ENCODE data around the gene GUCA2B.

Gene GUCA2B

DNA sequence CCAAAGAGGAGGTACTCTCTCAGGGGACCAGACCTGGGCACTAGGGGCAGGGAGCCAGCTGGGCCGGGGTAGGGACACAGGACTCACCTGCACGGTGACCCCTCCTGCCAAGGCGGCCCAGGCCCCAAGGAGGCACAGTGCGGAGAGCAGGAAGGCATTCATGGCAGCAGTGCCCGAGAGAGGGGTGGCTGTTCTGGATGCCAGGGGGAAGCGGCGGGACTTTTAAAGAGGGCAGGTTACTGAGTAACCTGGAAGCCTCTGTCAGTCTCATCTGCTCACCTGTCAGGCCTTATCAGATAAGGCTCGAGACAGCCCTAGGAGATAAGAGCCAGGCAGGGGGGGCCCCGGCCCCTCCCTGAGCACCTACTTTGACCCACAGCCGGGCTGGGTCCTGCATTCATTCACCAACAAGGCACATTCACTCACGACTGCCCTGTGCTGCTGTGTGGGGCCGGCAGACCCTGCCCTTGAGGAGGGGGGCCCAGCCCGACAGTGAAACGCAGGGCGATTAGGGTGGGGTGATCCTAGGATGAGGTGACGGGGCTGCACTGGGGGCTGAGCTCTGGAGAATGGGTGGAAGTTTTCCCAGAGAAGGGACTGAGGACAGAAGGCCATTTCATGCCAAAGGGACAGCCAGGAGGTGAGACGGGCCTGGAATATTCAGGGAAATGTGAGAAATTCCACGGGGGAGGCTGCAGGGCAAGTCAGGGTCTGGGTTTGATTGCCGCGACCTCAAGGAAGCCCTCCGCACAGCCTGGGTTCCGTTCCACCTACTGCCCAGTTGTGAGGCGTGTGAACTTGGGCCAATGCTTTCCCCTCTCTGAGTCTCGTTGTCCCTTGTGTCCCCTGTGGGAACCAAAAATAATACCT, 11.6 kb downstream of the GUCA2B start, which contains the start of gene GUCA2A:
GUCA2A (minus strand) TSS at position 195 of the 870 bp plus-strand sequence; CDS start at position 162, 33 bp downstream.
- no peak within 1 kb of the TSS for H3K4me2 ChIP-seq (ENCODE audit: insufficient read depth, low read length, poor library complexity, severe bottlenecking)
- peak within 1 kb of the TSS; percentile 78 for H3K18ac ChIP-seq (ENCODE audit: low read length)
- H3K14ac ChIP-seq (ENCODE audit: low read length) = no peak within 1 kb of the TSS
- no peak within 1 kb of the TSS for H3K23ac ChIP-seq (ENCODE audit: low read depth, low read length, poor library complexity)
- no peak for DNase-seq (ENCODE audit: low spot score)
- H3K4me1 ChIP-seq (ENCODE audit: control insufficient read depth in 2 of 2, insufficient read depth in 1 of 2, low read depth in 1 of 2, low read length in 2 of 2) = no peaks in the 10 kb centered on the region
- peak within 1 kb of the TSS; percentile 1 for H2BK15ac ChIP-seq (ENCODE audit: low read length)
- H2AFZ ChIP-seq (ENCODE audit: low read length) = peak within 1 kb of the TSS; percentile 38
- H3K79me1 ChIP-seq (ENCODE audit: low read depth, low read length) = peaks cover 2% of the 10 kb centered on the region
- no peak within 1 kb of the TSS for H3K4ac ChIP-seq (ENCODE audit: low read length)
- peak within 1 kb of the TSS; percentile 80 for H2BK12ac ChIP-seq (ENCODE audit: low read length)
- no CpG with 5 or more reads among the region's 24 CpGs for WGBS, 2 donors (ENCODE audit: extremely low coverage in 2 of 2, insufficient read length in 2 of 2, insufficient replicate concordance in 1 of 2)
- H3K9me3 ChIP-seq (replicated peaks in 1 of 2; ENCODE audit: control insufficient read depth in 2 of 2, insufficient read depth in 1 of 2, low read depth in 1 of 2, low read length in 2 of 2) = peaks cover 0 to 2% of the 10 kb centered on the region in 2 donors
- no peak within 1 kb of the TSS for H3K4me3 ChIP-seq (ENCODE audit: low read length in 2 of 2)
- no peak within 1 kb of the TSS for H2BK5ac ChIP-seq (ENCODE audit: low read length)
- H4K8ac ChIP-seq (ENCODE audit: low read depth, low read length) = peak within 1 kb of the TSS; percentile 73
- H2AK5ac ChIP-seq (ENCODE audit: low read depth, low read length) = peak within 1 kb of the TSS; percentile 82
- no peak within 1 kb of the TSS for H2BK120ac ChIP-seq (ENCODE audit: low read depth, low read length)
- peaks cover 0 to 3% (median 0%) of the 10 kb centered on the region in 3 experiments for H3K27me3 ChIP-seq (ENCODE audit: control insufficient read depth in 3 of 3, insufficient read depth in 3 of 3, low read depth in 1 of 3, low read length in 3 of 3)
- no peak within 1 kb of the TSS for H3K9ac ChIP-seq (ENCODE audit: low read depth, low read length, poor library complexity)
- no peak within 1 kb of the TSS for H3K27ac ChIP-seq (replicated peaks; ENCODE audit: low read length)
- no peak within 1 kb of the TSS for H4K91ac ChIP-seq (ENCODE audit: low read depth, low read length, poor library complexity)
- peaks cover 0 to 3% of the 10 kb centered on the region in 2 donors for H3K36me3 ChIP-seq (replicated peaks in 1 of 2; ENCODE audit: control insufficient read depth in 2 of 2, insufficient read depth in 2 of 2, low read length in 2 of 2)

- no peak for DNase-seq (ENCODE audit: low spot score)
- H3K27ac ChIP-seq (replicated peaks; ENCODE audit: low read length) = no peak overlapping the region
- H3K18ac ChIP-seq (ENCODE audit: low read length) = peak overlapping the region; percentile 16
Measured at GRCh38 chr1:42165511-42166210, 12.5 kb downstream of the GUCA2B start.

GRCh38 chr1:42167611-42168390, 14.6 kb downstream of the GUCA2B start:
- Histone ChIP-seq H2AK5ac (ENCODE audit: low read depth, low read length) (peak overlapping the region; percentile 76), H2BK120ac (ENCODE audit: low read depth, low read length) (no peak overlapping the region), H3K4me1 (ENCODE audit: control insufficient read depth in 2 of 2, insufficient read depth in 1 of 2, low read depth in 1 of 2, low read length in 2 of 2) (peaks cover 3 to 5% of the 10 kb centered on the region in 2 donors), H2BK5ac (ENCODE audit: low read length) (no peak overlapping the region), H3K14ac (ENCODE audit: low read length) (peak overlapping the region; percentile 22), H3K79me1 (ENCODE audit: low read depth, low read length) (peaks cover 2% of the 10 kb centered on the region), H3K9me3 (replicated peaks in 1 of 2; ENCODE audit: control insufficient read depth in 2 of 2, insufficient read depth in 1 of 2, low read depth in 1 of 2, low read length in 2 of 2) (no peaks in the 10 kb centered on the region), H2AFZ (ENCODE audit: low read length) (no peak overlapping the region), H3K27me3 (ENCODE audit: control insufficient read depth in 3 of 3, insufficient read depth in 3 of 3, low read depth in 1 of 3, low read length in 3 of 3) (peaks cover 0 to 3% (median 0%) of the 10 kb centered on the region in 3 experiments), H3K23ac (ENCODE audit: low read depth, low read length, poor library complexity) (peak overlapping the region; percentile 87), H3K4me3 (ENCODE audit: low read length in 2 of 2) (peak overlapping the region in 1 of 2 donors; percentile 57), H2BK15ac (ENCODE audit: low read length) (no peak overlapping the region), H4K91ac (ENCODE audit: low read depth, low read length, poor library complexity) (no peak overlapping the region), H3K36me3 (replicated peaks in 1 of 2; ENCODE audit: control insufficient read depth in 2 of 2, insufficient read depth in 2 of 2, low read length in 2 of 2) (peaks cover 0 to 3% of the 10 kb centered on the region in 2 donors), H3K4ac (ENCODE audit: low read length) (no peak overlapping the region), H3K27ac (replicated peaks; ENCODE audit: low read length) (no peak overlapping the region), H3K9ac (ENCODE audit: low read depth, low read length, poor library complexity) (peak overlapping the region; percentile 12), H2BK12ac (ENCODE audit: low read length) (peak overlapping the region; percentile 30), H3K4me2 (ENCODE audit: insufficient read depth, low read length, poor library complexity, severe bottlenecking) (no peak overlapping the region), H3K18ac (ENCODE audit: low read length) (peak overlapping the region; percentile 67), H4K8ac (ENCODE audit: low read depth, low read length) (peak overlapping the region; percentile 67)
- DNase-seq (ENCODE audit: low spot score) = no peak
- WGBS, 2 donors (ENCODE audit: extremely low coverage in 2 of 2, insufficient read length in 2 of 2, insufficient replicate concordance in 1 of 2) = no CpG with 5 or more reads among the region's 21 CpGs

More at GRCh38 chr1:42165511-42166210, 12.5 kb downstream of the GUCA2B start:
- Histone ChIP-seq H2BK5ac (ENCODE audit: low read length) (no peak overlapping the region), H3K4me2 (ENCODE audit: insufficient read depth, low read length, poor library complexity, severe bottlenecking) (no peak overlapping the region), H3K36me3 (replicated peaks in 1 of 2; ENCODE audit: control insufficient read depth in 2 of 2, insufficient read depth in 2 of 2, low read length in 2 of 2) (peaks cover 0 to 3% of the 10 kb centered on the region in 2 donors), H3K14ac (ENCODE audit: low read length) (no peak overlapping the region), H3K4me3 (ENCODE audit: low read length in 2 of 2) (no peak overlapping the region), H3K23ac (ENCODE audit: low read depth, low read length, poor library complexity) (no peak overlapping the region), H3K79me1 (ENCODE audit: low read depth, low read length) (peaks cover 2% of the 10 kb centered on the region), H2AK5ac (ENCODE audit: low read depth, low read length) (no peak overlapping the region), H3K9me3 (replicated peaks in 1 of 2; ENCODE audit: control insufficient read depth in 2 of 2, insufficient read depth in 1 of 2, low read depth in 1 of 2, low read length in 2 of 2) (peaks cover 0 to 2% of the 10 kb centered on the region in 2 donors), H3K4me1 (ENCODE audit: control insufficient read depth in 2 of 2, insufficient read depth in 1 of 2, low read depth in 1 of 2, low read length in 2 of 2) (no peaks in the 10 kb centered on the region), H4K8ac (ENCODE audit: low read depth, low read length) (peak overlapping the region; percentile 73), H3K4ac (ENCODE audit: low read length) (no peak overlapping the region), H2BK120ac (ENCODE audit: low read depth, low read length) (no peak overlapping the region), H2AFZ (ENCODE audit: low read length) (peak overlapping the region; percentile 38), H4K91ac (ENCODE audit: low read depth, low read length, poor library complexity) (no peak overlapping the region), H2BK15ac (ENCODE audit: low read length) (no peak overlapping the region), H2BK12ac (ENCODE audit: low read length) (no peak overlapping the region), H3K27me3 (ENCODE audit: control insufficient read depth in 3 of 3, insufficient read depth in 3 of 3, low read depth in 1 of 3, low read length in 3 of 3) (peaks cover 0 to 3% (median 0%) of the 10 kb centered on the region in 3 experiments), H3K9ac (ENCODE audit: low read depth, low read length, poor library complexity) (peak overlapping the region; percentile 36)
- WGBS, 2 donors (ENCODE audit: extremely low coverage in 2 of 2, insufficient read length in 2 of 2, insufficient replicate concordance in 1 of 2) = no CpG with 5 or more reads among the region's 12 CpGs

Measured in neuronal stem cell (in vitro differentiated cells).